ENCODE data around the gene MEI4.

Gene MEI4

DNA sequence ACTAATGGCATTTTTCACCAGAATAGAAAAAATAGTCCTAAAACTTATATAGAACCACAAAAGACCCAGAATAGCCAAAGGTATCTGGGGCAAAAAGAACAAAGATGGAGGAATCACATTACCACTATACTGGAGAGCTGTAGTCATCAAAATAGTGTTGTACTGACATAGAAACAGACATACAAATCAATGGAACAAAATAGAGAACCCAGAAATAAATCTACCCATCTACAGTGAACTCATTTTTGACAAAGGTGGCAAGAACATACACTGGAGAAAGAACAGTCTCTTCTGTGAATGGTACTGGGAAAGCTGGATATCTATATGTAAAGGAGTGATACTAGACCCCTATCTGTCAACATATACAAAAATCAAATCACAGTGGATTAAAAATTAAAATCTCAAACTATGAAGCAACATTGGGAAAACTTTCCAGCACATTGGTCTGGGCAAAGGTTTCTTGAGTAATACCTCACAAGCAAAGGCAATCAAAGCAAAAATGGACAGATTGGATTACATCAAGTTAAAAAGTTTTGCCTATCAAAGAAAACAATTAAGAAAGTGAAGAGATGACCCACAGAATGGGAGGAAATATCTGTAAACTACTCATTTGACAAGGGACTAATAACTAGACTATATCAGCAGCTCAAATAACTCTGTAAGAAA lies 120.5 kb downstream of the MEI4 start:
- Histone ChIP-seq H3K27ac (no peak overlapping the region), H3K4me3 (ENCODE audit: low read depth, low read length) (no peak overlapping the region), H3K27me3 (replicated peaks) (no peaks in the 10 kb centered on the region), H3K36me3 (replicated peaks) (no peaks in the 10 kb centered on the region)
- in situ Hi-C loops (cut with HindIII; ENCODE audit: low pct_ligation_motif_present, low sequenced_read_pairs): no loop called here
- DNase-seq: no peak
- TF ChIP-seq, protein P1, sequence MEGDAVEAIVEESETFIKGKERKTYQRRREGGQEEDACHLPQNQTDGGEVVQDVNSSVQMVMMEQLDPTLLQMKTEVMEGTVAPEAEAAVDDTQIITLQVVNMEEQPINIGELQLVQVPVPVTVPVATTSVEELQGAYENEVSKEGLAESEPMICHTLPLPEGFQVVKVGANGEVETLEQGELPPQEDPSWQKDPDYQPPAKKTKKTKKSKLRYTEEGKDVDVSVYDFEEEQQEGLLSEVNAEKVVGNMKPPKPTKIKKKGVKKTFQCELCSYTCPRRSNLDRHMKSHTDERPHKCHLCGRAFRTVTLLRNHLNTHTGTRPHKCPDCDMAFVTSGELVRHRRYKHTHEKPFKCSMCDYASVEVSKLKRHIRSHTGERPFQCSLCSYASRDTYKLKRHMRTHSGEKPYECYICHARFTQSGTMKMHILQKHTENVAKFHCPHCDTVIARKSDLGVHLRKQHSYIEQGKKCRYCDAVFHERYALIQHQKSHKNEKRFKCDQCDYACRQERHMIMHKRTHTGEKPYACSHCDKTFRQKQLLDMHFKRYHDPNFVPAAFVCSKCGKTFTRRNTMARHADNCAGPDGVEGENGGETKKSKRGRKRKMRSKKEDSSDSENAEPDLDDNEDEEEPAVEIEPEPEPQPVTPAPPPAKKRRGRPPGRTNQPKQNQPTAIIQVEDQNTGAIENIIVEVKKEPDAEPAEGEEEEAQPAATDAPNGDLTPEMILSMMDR (IDR thresholded peaks at IDR 0.05; ENCODE audit: low read depth, low read length, missing control alignments): no peak

DNA sequence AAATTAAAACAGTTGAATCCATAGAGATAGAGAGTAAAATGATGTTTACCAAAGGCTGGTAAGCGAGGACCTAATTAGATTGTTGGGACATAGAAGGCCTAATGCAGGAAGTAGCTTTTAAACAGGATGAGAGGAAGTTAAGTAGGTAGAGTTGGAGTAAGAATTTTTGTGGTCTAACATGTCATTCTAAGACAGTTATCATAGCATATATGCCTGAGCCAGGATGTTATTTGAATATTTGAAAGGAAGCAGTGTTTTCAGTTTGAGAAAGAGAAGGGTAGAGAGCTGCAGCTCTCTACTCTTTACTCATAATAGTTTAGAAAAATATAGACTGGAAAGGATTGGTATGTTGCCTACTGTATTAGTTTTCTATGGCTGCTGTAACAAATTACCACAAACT lies 121.6 kb downstream of the MEI4 start:
- Histone ChIP-seq H3K4me3 (ENCODE audit: low read depth, low read length) (no peak overlapping the region), H3K27ac (no peak overlapping the region), H3K36me3 (replicated peaks) (no peaks in the 10 kb centered on the region), H3K27me3 (replicated peaks) (no peaks in the 10 kb centered on the region)
- DNase-seq: no peak
- in situ Hi-C loops (cut with HindIII; ENCODE audit: low pct_ligation_motif_present, low sequenced_read_pairs): no loop called here
- TF ChIP-seq, protein P1 (IDR thresholded peaks at IDR 0.05; ENCODE audit: low read depth, low read length, missing control alignments): no peak

GRCh38 chr6:77776441-77776840 lies 123.6 kb downstream of the MEI4 start:
- Histone ChIP-seq H3K27me3 (replicated peaks) (no peaks in the 10 kb centered on the region), H3K4me3 (ENCODE audit: low read depth, low read length) (no peak overlapping the region), H3K27ac (no peak overlapping the region), H3K36me3 (replicated peaks) (no peaks in the 10 kb centered on the region)
- TF ChIP-seq, protein P1 (IDR thresholded peaks at IDR 0.05; ENCODE audit: low read depth, low read length, missing control alignments): no peak
- in situ Hi-C loops (cut with HindIII; ENCODE audit: low pct_ligation_motif_present, low sequenced_read_pairs): no loop called here
- DNase-seq: no peak

DNA sequence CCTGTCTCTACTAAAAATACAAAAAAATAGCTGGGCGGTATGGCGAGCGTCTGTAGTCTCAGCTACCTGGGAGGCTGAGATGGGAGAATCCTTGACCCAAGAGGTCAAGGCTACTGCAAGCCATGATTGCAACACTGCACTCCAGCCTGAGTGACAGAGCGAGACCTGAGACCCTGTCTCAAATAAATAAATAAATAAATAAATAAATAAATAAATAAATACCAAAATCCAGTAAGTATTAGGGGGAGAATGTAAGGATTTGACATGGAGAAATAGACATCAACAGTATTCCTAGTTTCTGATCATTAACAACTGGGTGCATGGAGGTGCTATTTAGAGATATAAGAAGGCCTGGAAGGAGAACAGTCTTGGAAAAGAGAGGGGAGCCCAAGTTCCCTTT lies 125.7 kb downstream of the MEI4 start:
- no peak overlapping the region for H3K27ac ChIP-seq
- H3K36me3 ChIP-seq (replicated peaks): no peaks in the 10 kb centered on the region
- TF ChIP-seq, protein P1 (IDR thresholded peaks at IDR 0.05; ENCODE audit: low read depth, low read length, missing control alignments): no peak
- no peak overlapping the region for H3K4me3 ChIP-seq (ENCODE audit: low read depth, low read length)
- H3K27me3 ChIP-seq (replicated peaks): no peaks in the 10 kb centered on the region
- no peak for DNase-seq
- in situ Hi-C loops (cut with HindIII; ENCODE audit: low pct_ligation_motif_present, low sequenced_read_pairs): no loop called here

DNA sequence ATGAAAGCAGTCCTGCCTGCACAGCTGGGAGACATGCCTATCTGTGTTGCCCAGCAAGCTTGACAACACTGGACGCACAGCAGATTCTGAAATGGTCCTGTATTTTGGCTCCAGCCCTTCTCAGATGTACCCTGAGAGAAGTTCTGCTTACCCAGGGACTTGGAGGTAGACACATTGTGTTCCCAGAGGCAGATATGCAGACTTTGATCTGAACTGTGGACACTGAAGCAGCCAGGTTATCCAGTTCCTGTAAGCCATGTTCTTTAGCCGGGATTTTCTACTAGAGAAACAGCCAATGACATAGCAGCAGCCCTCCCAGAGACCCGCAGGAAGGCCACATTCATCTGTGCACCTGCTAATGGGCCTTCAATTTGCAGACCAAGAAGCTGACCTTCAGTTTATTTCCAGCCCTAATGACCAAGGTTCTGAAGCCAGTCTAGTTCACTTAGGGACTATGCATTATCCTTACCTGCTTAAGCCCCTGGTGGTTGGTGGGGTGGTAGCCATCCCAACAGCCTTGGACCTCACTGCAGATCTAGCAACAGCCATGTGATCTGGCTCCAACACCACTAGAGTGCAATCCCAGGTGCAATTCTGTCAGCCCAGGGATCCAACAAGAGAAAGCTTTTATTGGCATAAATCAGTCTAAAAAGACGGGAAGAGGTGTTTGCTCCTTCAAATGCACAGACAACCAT lies 134.2 kb downstream of the MEI4 start:
- DNase-seq: no peak
- Histone ChIP-seq H3K4me3 (ENCODE audit: low read depth, low read length) (no peak overlapping the region), H3K27ac (no peak overlapping the region), H3K36me3 (replicated peaks) (no peaks in the 10 kb centered on the region), H3K27me3 (replicated peaks) (no peaks in the 10 kb centered on the region)
- in situ Hi-C loops (cut with HindIII; ENCODE audit: low pct_ligation_motif_present, low sequenced_read_pairs): no loop called here
- TF ChIP-seq, protein P1 (IDR thresholded peaks at IDR 0.05; ENCODE audit: low read depth, low read length, missing control alignments): no peak

Measured in brain microvascular endothelial cell (primary cell).